GM12891 (cell line): Measurements from ENCODE around the gene IGF1R.

Experiments used
- DNase-seq: peaks from one replicate; pipeline ENCODE4 v3.0.0; 2011; ENCODE audit warnings: low spot score; ENCODE audit not compliant: insufficient read length
- FAIRE-seq: peaks from 2 replicates; lab custom pipeline; 2011; peaks lifted over from hg19 to GRCh38; lab: Jason Lieb, UNC
- PAX5 ChIP-seq: IDR thresholded peaks from 2 replicates; pipeline ENCODE4 v1.6.1; 2011; ENCODE audit warnings: low read length, moderate library complexity, mild to moderate bottlenecking; ENCODE audit not compliant: insufficient read depth, severe bottlenecking
- POLR2A ChIP-seq: IDR thresholded peaks from 2 replicates; pipeline ENCODE4 v1.6.1; 2011; ENCODE audit warnings: low read depth, low read length, control low read depth
- POLR2AphosphoS5 ChIP-seq: IDR thresholded peaks from 2 replicates; pipeline ENCODE4 v1.6.1; 2011; ENCODE audit warnings: low read depth, low read length, control low read depth
- POU2F2 ChIP-seq: IDR thresholded peaks from 2 replicates; pipeline ENCODE4 v1.6.1; 2011; ENCODE audit warnings: low read depth, mild to moderate bottlenecking, control low read depth, low read length, moderate library complexity
- SPI1 ChIP-seq: IDR thresholded peaks from 2 replicates; pipeline ENCODE4 v1.6.1; 2011; ENCODE audit warnings: low read depth, low read length, control low read depth
- TAF1 ChIP-seq: IDR thresholded peaks from 2 replicates; pipeline ENCODE4 v1.6.1; 2011; ENCODE audit warnings: low read depth, low read length, control low read depth

The IGF1R gene

GRCh38 chr15:98809273-98809672 lies 160.9 kb downstream of the IGF1R start:
- DNase-seq (no peak), FAIRE-seq (no peak)
- no peak for TF ChIP-seq TAF1
- no peak for TF ChIP-seq POU2F2
- no peak for TF ChIP-seq SPI1
- TF ChIP-seq POLR2AphosphoS5 = no peak
- no peak for TF ChIP-seq PAX5
- TF ChIP-seq POLR2A = no peak

GRCh38 chr15:98812716-98813446 lies 164.5 kb downstream of the IGF1R start:
- TF ChIP-seq PAX5 (no peak), POLR2A (no peak), SPI1 (no peak)
- DNase-seq = no peak
- FAIRE-seq = no peak

GRCh38 chr15:98813951-98814350 lies 165.6 kb downstream of the IGF1R start:
- DNase-seq (no peak), FAIRE-seq (no peak)
- TF ChIP-seq POLR2A = no peak
- no peak for TF ChIP-seq SPI1
- no peak for TF ChIP-seq POLR2AphosphoS5
- TF ChIP-seq TAF1 = no peak
- TF ChIP-seq PAX5 = no peak
- TF ChIP-seq POU2F2 = no peak

- TF ChIP-seq SPI1 (no peak), PAX5 (no peak)
- FAIRE-seq (no peak), DNase-seq (no peak)
Observed at GRCh38 chr15:98815207-98815606, 166.9 kb downstream of the IGF1R start.

GRCh38 chr15:98817745-98818144 lies 169.4 kb downstream of the IGF1R start:
- TF ChIP-seq POU2F2 (no peak), PAX5 (no peak), TAF1 (no peak), POLR2A (no peak), POLR2AphosphoS5 (no peak), SPI1 (no peak)
- no peak for DNase-seq
- FAIRE-seq = no peak

GRCh38 chr15:98823012-98823458 lies 174.7 kb downstream of the IGF1R start:
- DNase-seq = no peak
- no peak for FAIRE-seq

GRCh38 chr15:98823616-98824015 lies 175.3 kb downstream of the IGF1R start:
- DNase-seq (no peak), FAIRE-seq (no peak)
- TF ChIP-seq PAX5 = no peak
- TF ChIP-seq POU2F2 = no peak
- TF ChIP-seq TAF1 = no peak
- no peak for TF ChIP-seq POLR2AphosphoS5
- no peak for TF ChIP-seq SPI1

More at GRCh38 chr15:98823012-98823458, 174.7 kb downstream of the IGF1R start:
- TF ChIP-seq POU2F2 (no peak), POLR2AphosphoS5 (no peak), SPI1 (no peak), PAX5 (no peak), POLR2A (no peak)

- DNase-seq (no peak), FAIRE-seq (no peak)
- TF ChIP-seq TAF1 (no peak), POU2F2 (no peak), PAX5 (no peak), POLR2A (no peak), SPI1 (no peak), POLR2AphosphoS5 (no peak)
Observed at GRCh38 chr15:98824595-98824994, 176.3 kb downstream of the IGF1R start.

GRCh38 chr15:98826658-98827057 lies 178.3 kb downstream of the IGF1R start:
- no peak for FAIRE-seq
- TF ChIP-seq POLR2A = no peak
- no peak for DNase-seq

GRCh38 chr15:98827217-98827616 lies 178.9 kb downstream of the IGF1R start:
- FAIRE-seq (no peak), DNase-seq (no peak)
- no peak for TF ChIP-seq POLR2A
- TF ChIP-seq POU2F2 = no peak
- no peak for TF ChIP-seq POLR2AphosphoS5
- no peak for TF ChIP-seq SPI1
- no peak for TF ChIP-seq PAX5
- TF ChIP-seq TAF1 = no peak

GRCh38 chr15:98830034-98830634 lies 181.8 kb downstream of the IGF1R start:
- FAIRE-seq (no peak), DNase-seq (no peak)
- no peak for TF ChIP-seq SPI1
